ENCODE measurements around the gene RBM7. TPM values are rescaled to one million over a fixed set of nuclear protein-coding genes. Genes with fewer than 3 reads are reported as not detected.

RBM7 gene
- total RNA-seq (2014; rRNA removed; shearing (Covaris generic)): 48.6 and 58.3 TPM in 2 replicates
- 57.0 and 60.9 TPM in 2 replicates for polyA plus RNA-seq (2016; fragmentation: Nextera tagmentation; extraction: Ambion mirVana)

- 1% methylated on average over 64 to 65 of the region's 65 CpGs for WGBS, 2 experiments (ENCODE audit: low coverage in 1 of 2, low lambda C conversion rate in 2 of 2, missing lambda C conversion rate in 2 of 2)
- Histone ChIP-seq H4K20me1 (ENCODE audit: insufficient read depth) (peaks cover 5% of the 10 kb centered on the region; the same call in 1 of the 2 replicates), H3K4me3 (peak within 1 kb of the TSS; percentile 94), H3K9me2 (ENCODE audit: insufficient read depth) (no peaks in the 10 kb centered on the region), H3K9me3 (ENCODE audit: low read depth) (no peaks in the 10 kb centered on the region), H3F3A (ENCODE audit: insufficient read depth) (0 out of 2 replicates have a peak, but pooled peaks cover 7% of the 10 kb centered on the region), H3K4me1 (ENCODE audit: insufficient read depth) (peaks cover 44% of the 10 kb centered on the region), H3K4me2 (ENCODE audit: unreplicated experiment) (peak within 1 kb of the TSS; percentile 95), H3K27me3 (replicated peaks; ENCODE audit: insufficient read depth) (no peaks in the 10 kb centered on the region), H3K9ac (peak within 1 kb of the TSS; percentile 98), H3K27ac (peak within 1 kb of the TSS; percentile 99), H3K79me2 (ENCODE audit: insufficient read depth) (peaks cover 65% of the 10 kb centered on the region), H2AFZ (peak within 1 kb of the TSS; percentile 84), H3K36me3 (ENCODE audit: low read depth) (peaks cover 16% of the 10 kb centered on the region)
- TF ChIP-seq EZH2phosphoT487 (IDR thresholded peaks at IDR 0.05; ENCODE audit: insufficient read depth, low read depth) (no peak), EZH2 (IDR thresholded peaks at IDR 0.05; ENCODE audit: insufficient read depth, poor library complexity, severe bottlenecking) (no peak)
- DNase-seq: peak; percentile 100
- in situ Hi-C loops (cut with MboI): no loop called here
Measured at GRCh38 chr11:114400216-114400914, at the start of gene RBM7, which contains the start of gene C11orf71. Gene RBM7, plus strand, starts transcription at chr11:114400666. Its CDS starts 6 bp downstream, at chr11:114400672. Gene C11orf71, minus strand, starts transcription at chr11:114400511. Its CDS starts 180 bp downstream, at chr11:114400331.

- no peaks in the 10 kb centered on the region for H3K9me3 ChIP-seq (ENCODE audit: low read depth)
- H3K79me2 ChIP-seq (ENCODE audit: insufficient read depth): no peaks in the 10 kb centered on the region
- H3K4me2 ChIP-seq (ENCODE audit: unreplicated experiment): no peak overlapping the region
- no peak overlapping the region for H3K4me3 ChIP-seq
- peaks cover 6% of the 10 kb centered on the region for H3K4me1 ChIP-seq (ENCODE audit: insufficient read depth)
- H3F3A ChIP-seq (ENCODE audit: insufficient read depth): 0 out of 2 replicates have a peak, but pooled peaks cover 10% of the 10 kb centered on the region
- TF ChIP-seq EZH2 (IDR thresholded peaks at IDR 0.05; ENCODE audit: insufficient read depth, poor library complexity, severe bottlenecking) (no peak), EZH2phosphoT487 (IDR thresholded peaks at IDR 0.05; ENCODE audit: insufficient read depth, low read depth) (no peak)
- DNase-seq: no peak
- in situ Hi-C loops (cut with MboI): no loop called here
- H2AFZ ChIP-seq: no peak overlapping the region
- no peaks in the 10 kb centered on the region for H3K9me2 ChIP-seq (ENCODE audit: insufficient read depth)
- no peak overlapping the region for H3K9ac ChIP-seq
- 93 to 97% methylated on average over 3 of the region's 3 CpGs for WGBS, 2 experiments (ENCODE audit: low coverage in 1 of 2, low lambda C conversion rate in 2 of 2, missing lambda C conversion rate in 2 of 2)
- peaks cover 4% of the 10 kb centered on the region; the same call in 1 of the 2 replicates for H4K20me1 ChIP-seq (ENCODE audit: insufficient read depth)
- H3K27ac ChIP-seq: no peak overlapping the region
- no peaks in the 10 kb centered on the region for H3K27me3 ChIP-seq (replicated peaks; ENCODE audit: insufficient read depth)
- no peaks in the 10 kb centered on the region for H3K36me3 ChIP-seq (ENCODE audit: low read depth)
Measured at GRCh38 chr11:114353443-114353842, 47.0 kb upstream of the RBM7 start.

GRCh38 chr11:114354076-114354475, 46.4 kb upstream of the RBM7 start:
- Histone ChIP-seq H3K9ac (no peak overlapping the region), H3K4me1 (ENCODE audit: insufficient read depth) (peaks cover 12% of the 10 kb centered on the region), H3K4me3 (no peak overlapping the region), H3K36me3 (ENCODE audit: low read depth) (no peaks in the 10 kb centered on the region), H3K79me2 (ENCODE audit: insufficient read depth) (no peaks in the 10 kb centered on the region), H3K27me3 (replicated peaks; ENCODE audit: insufficient read depth) (no peaks in the 10 kb centered on the region), H3F3A (ENCODE audit: insufficient read depth) (0 out of 2 replicates have a peak, but pooled peaks cover 10% of the 10 kb centered on the region), H3K4me2 (ENCODE audit: unreplicated experiment) (no peak overlapping the region), H4K20me1 (ENCODE audit: insufficient read depth) (peaks cover 4% of the 10 kb centered on the region; the same call in 1 of the 2 replicates), H2AFZ (no peak overlapping the region), H3K9me3 (ENCODE audit: low read depth) (no peaks in the 10 kb centered on the region), H3K27ac (no peak overlapping the region), H3K9me2 (ENCODE audit: insufficient read depth) (no peaks in the 10 kb centered on the region)
- WGBS, 2 experiments (ENCODE audit: low coverage in 1 of 2, low lambda C conversion rate in 2 of 2, missing lambda C conversion rate in 2 of 2): 83 to 86% methylated on average over 3 of the region's 3 CpGs
- in situ Hi-C loops (cut with MboI): no loop called here
- TF ChIP-seq EZH2 (IDR thresholded peaks at IDR 0.05; ENCODE audit: insufficient read depth, poor library complexity, severe bottlenecking) (no peak), EZH2phosphoT487 (IDR thresholded peaks at IDR 0.05; ENCODE audit: insufficient read depth, low read depth) (no peak)
- peak; percentile 62 for DNase-seq

- Histone ChIP-seq H3K79me2 (ENCODE audit: insufficient read depth) (no peaks in the 10 kb centered on the region), H3K4me2 (ENCODE audit: unreplicated experiment) (peak overlapping the region; percentile 49), H3K9me3 (ENCODE audit: low read depth) (no peaks in the 10 kb centered on the region), H3K9ac (0 out of 2 replicates have a peak overlapping the region, but pooled peaks have one; percentile 26), H3K4me3 (no peak overlapping the region), H2AFZ (peak overlapping the region; percentile 65), H3K9me2 (ENCODE audit: insufficient read depth) (no peaks in the 10 kb centered on the region), H3K36me3 (ENCODE audit: low read depth) (no peaks in the 10 kb centered on the region), H4K20me1 (ENCODE audit: insufficient read depth) (no peaks in the 10 kb centered on the region), H3F3A (ENCODE audit: insufficient read depth) (0 out of 2 replicates have a peak, but pooled peaks cover 5% of the 10 kb centered on the region), H3K27ac (peak overlapping the region; percentile 57), H3K4me1 (ENCODE audit: insufficient read depth) (peaks cover 23% of the 10 kb centered on the region), H3K27me3 (replicated peaks; ENCODE audit: insufficient read depth) (no peaks in the 10 kb centered on the region)
- 61 to 79% methylated on average over 1 of the region's 1 CpG for WGBS, 2 experiments (ENCODE audit: low coverage in 1 of 2, low lambda C conversion rate in 2 of 2, missing lambda C conversion rate in 2 of 2)
- DNase-seq: peak; percentile 14
- TF ChIP-seq EZH2 (IDR thresholded peaks at IDR 0.05; ENCODE audit: insufficient read depth, poor library complexity, severe bottlenecking) (no peak), EZH2phosphoT487 (IDR thresholded peaks at IDR 0.05; ENCODE audit: insufficient read depth, low read depth) (no peak)
- in situ Hi-C loops (cut with MboI): no loop called here
Measured at GRCh38 chr11:114358716-114359115, 41.8 kb upstream of the RBM7 start.

Data from GM23248 (cell line).